Liver (tissue), 9 donors: Measurements from ENCODE around the gene TRPM1. TPM values are rescaled to one million over a fixed set of nuclear protein-coding genes. Genes with fewer than 3 reads are reported as not detected.

Source experiments
- DNase-seq: peaks from one replicate; pipeline ENCODE4 v3.0.0-alpha.2; 2017; ENCODE audit warnings: low spot score
- H3K27ac ChIP-seq, 2 donors: one replicate each; pipeline ENCODE4 v1.7.0; 2013; ENCODE audit warnings: inconsistent platforms in 2 of 2, low read length in 2 of 2, control low read depth in 1 of 2, low read depth in 1 of 2, mild to moderate bottlenecking in 1 of 2
- H3K27me3 ChIP-seq, 4 donors: one replicate each; pipeline versions ENCODE4 v1.6.1 to v1.7.0; 2013; ENCODE audit warnings: low read length in 3 of 4, inconsistent platforms in 1 of 4, mild to moderate bottlenecking in 1 of 4, moderate library complexity in 1 of 4; ENCODE audit not compliant: control insufficient read depth in 4 of 4, insufficient read depth in 4 of 4
- H3K36me3 ChIP-seq, 4 donors: one replicate each; pipeline versions ENCODE4 v1.6.1 to v1.7.0; 2013; ENCODE audit warnings: low read length in 3 of 4, mild to moderate bottlenecking in 3 of 4, low read depth in 1 of 4, moderate library complexity in 1 of 4; ENCODE audit not compliant: control insufficient read depth in 4 of 4, insufficient read depth in 3 of 4
- H3K4me1 ChIP-seq, 4 donors: one replicate each; pipeline versions ENCODE4 v1.6.1 to v1.7.0; 2013; ENCODE audit warnings: low read length in 3 of 4, mild to moderate bottlenecking in 3 of 4, moderate library complexity in 1 of 4; ENCODE audit not compliant: control insufficient read depth in 4 of 4, insufficient read depth in 4 of 4
- H3K4me3 ChIP-seq, 3 donors: one replicate each; pipeline versions ENCODE4 v1.6.1 to v1.7.0; 2013; ENCODE audit warnings: low read length in 3 of 3, control low read depth in 1 of 3, low read depth in 1 of 3, mild to moderate bottlenecking in 1 of 3
- H3K9ac ChIP-seq, 2 donors: one replicate each; pipeline ENCODE4 v1.7.0; 2013; ENCODE audit warnings: low read length in 2 of 2, mild to moderate bottlenecking in 2 of 2, moderate library complexity in 2 of 2, control low read depth in 1 of 2, low read depth in 1 of 2
- H3K9me3 ChIP-seq, 4 donors: one replicate each; pipeline versions ENCODE4 v1.6.1 to v1.7.0; 2013; ENCODE audit warnings: low read length in 3 of 4; ENCODE audit not compliant: control insufficient read depth in 4 of 4
- ATF3 ChIP-seq: IDR thresholded peaks from 2 replicates; pipeline ENCODE4 v1.6.1; 2016; ENCODE audit warnings: antibody characterized with exemption
- CTCF ChIP-seq: fragments of 150-350 bp; IDR thresholded peaks from 2 replicates; pipeline ENCODE4 v1.5.1; 2017; ENCODE audit warnings: improper control_type of control experiment, low read depth, low read length; ENCODE audit not compliant: missing input control
- EGR1 ChIP-seq, 2 donors: IDR thresholded peaks; 2 replicates each; pipeline ENCODE4 v1.6.1; 2016 to 2018; ENCODE audit warnings: antibody characterized with exemption in 2 of 2, low read depth in 2 of 2
- FOXA1 ChIP-seq: IDR thresholded peaks from 2 replicates; pipeline ENCODE4 v1.6.1; 2016; ENCODE audit warnings: antibody characterized with exemption
- GABPA ChIP-seq, 2 donors: IDR thresholded peaks in 1 of 2; conservative IDR thresholded peaks in 1 of 2; 2 replicates each; pipeline ENCODE4 v1.6.1; 2016; ENCODE audit warnings: antibody characterized with exemption in 2 of 2, mild to moderate bottlenecking in 1 of 2, moderate library complexity in 1 of 2
- HNF4A ChIP-seq, 2 donors: conservative IDR thresholded peaks; 2 replicates each; pipeline ENCODE4 v1.6.1; 2016; ENCODE audit warnings: antibody characterized with exemption in 2 of 2, mild to moderate bottlenecking in 2 of 2
- HNF4G ChIP-seq: IDR thresholded peaks from 2 replicates; pipeline ENCODE4 v1.6.1; 2016; ENCODE audit warnings: antibody characterized with exemption
- JUND ChIP-seq, 2 donors: IDR thresholded peaks; 2 replicates each; pipeline ENCODE4 v1.6.1; 2016; ENCODE audit warnings: antibody characterized with exemption in 2 of 2
- MAX ChIP-seq: IDR thresholded peaks from 2 replicates; pipeline ENCODE4 v1.6.1; 2016; ENCODE audit warnings: antibody characterized with exemption
- NR2F2 ChIP-seq: IDR thresholded peaks from 2 replicates; pipeline ENCODE4 v1.6.1; 2016; ENCODE audit warnings: antibody characterized with exemption
- RAD21 ChIP-seq, 2 donors: IDR thresholded peaks; 2 replicates each; pipeline ENCODE4 v1.6.1; 2016; ENCODE audit warnings: antibody characterized with exemption in 2 of 2, mild to moderate bottlenecking in 2 of 2
- REST ChIP-seq: IDR thresholded peaks from 2 replicates; pipeline ENCODE4 v1.6.1; 2016; ENCODE audit warnings: antibody characterized with exemption, mild to moderate bottlenecking
- RXRA ChIP-seq, 2 donors: IDR thresholded peaks; 2 replicates each; pipeline ENCODE4 v1.6.1; 2017 to 2018; ENCODE audit warnings: antibody characterized with exemption in 2 of 2, mild to moderate bottlenecking in 1 of 2
- TAF1 ChIP-seq: conservative IDR thresholded peaks from 2 replicates; pipeline ENCODE4 v1.6.1; 2016; ENCODE audit warnings: antibody characterized with exemption, mild to moderate bottlenecking
- YY1 ChIP-seq: IDR thresholded peaks from 2 replicates; pipeline ENCODE4 v1.6.1; 2016; ENCODE audit warnings: antibody characterized with exemption, mild to moderate bottlenecking
- WGBS: extraction: QIAGEN DNeasy Blood & Tissue Kit; methylation state at CpG from one replicate; pipeline ENCODE4 v1.1.7; 2013; 5-methylcytosine and 5-hydroxymethylcytosine counted together
- polyA plus RNA-seq, 2 donors: library from polyadenylated mRNA; stranded (reverse) in 1 of 2; unstranded in 1 of 2; fragments of 200-250 nt in 1 of 2; fragments of >200 nt in 1 of 2; fragmentation: Nextera tagmentation in 1 of 2; extraction: Ambion mirVana in 1 of 2; gene quantifications; one replicate each; pipeline versions ENCODE4 v1.2.1 to v1.2.3, GENCODE V29; 2013 to 2015
- total RNA-seq, 2 donors: library from RNA; depleted of rRNA; stranded (reverse); fragments of >200 nt; gene quantifications; one replicate each; pipeline ENCODE4 v1.2.3, GENCODE V29; 2014
- donor health status: healthy.
- donor health status: healthy.
- donor health status: healthy.
- donor health status: healthy.
- donor health status: healthy.

Gene TRPM1
- total and polyA plus RNA-seq, 4 donors: not detected

GRCh38 chr15:30992249-30992864, 109.2 kb downstream of the TRPM1 start:
- Histone ChIP-seq H3K9me3 (no peaks in the 10 kb centered on the region), H3K9ac (peak overlapping the region; percentile 87 to 96), H3K27me3 (no peaks in the 10 kb centered on the region), H3K4me1 (peaks cover 0 to 23% (median 17%) of the 10 kb centered on the region in 4 donors), H3K36me3 (no peaks in the 10 kb centered on the region), H3K27ac (peak overlapping the region; percentile 87 to 98), H3K4me3 (peak overlapping the region; percentile 65 to 97 (median 96))
- TF ChIP-seq YY1 (no peak), GABPA (IDR thresholded peaks at IDR 0.05 in 1 of 2, conservative IDR thresholded peaks at IDR 0.05 in 1 of 2) (no peak), JUND (IDR thresholded peaks at IDR 0.05) (no peak), NR2F2 (peak; percentile 4), MAX (no peak), HNF4G (no peak), RAD21 (IDR thresholded peaks at IDR 0.05) (peak in 1 of 2 donors; percentile 5)
- no peak for DNase-seq
- 73% methylated on average over 7 of the region's 7 CpGs for WGBS

- H3K27me3 ChIP-seq: no peaks in the 10 kb centered on the region
- H3K36me3 ChIP-seq: peaks cover 0 to 2% (median 0%) of the 10 kb centered on the region in 4 donors
- no peaks in the 10 kb centered on the region for H3K9me3 ChIP-seq
- peaks cover 2 to 31% (median 24%) of the 10 kb centered on the region in 4 donors for H3K4me1 ChIP-seq
- DNase-seq: peak; percentile 80
- H3K4me3 ChIP-seq: peak within 1 kb of the TSS; percentile 65 to 97 (median 96)
- peak within 1 kb of the TSS; percentile 87 to 99 for H3K9ac ChIP-seq
- WGBS: 1% methylated on average over 114 of the region's 114 CpGs
- peak; percentile 87 for TF ChIP-seq REST
- TF ChIP-seq RXRA (IDR thresholded peaks at IDR 0.05): peak in 1 of 2 donors; percentile 55
- TF ChIP-seq TAF1: peak; percentile 85
- TF ChIP-seq NR2F2: peak; percentile 54
- TF ChIP-seq FOXA1: no peak
- TF ChIP-seq YY1: peak; percentile 50
- TF ChIP-seq EGR1 (IDR thresholded peaks at IDR 0.05; ENCODE audit: low read depth in 2 of 2): no peak
- TF ChIP-seq JUND (IDR thresholded peaks at IDR 0.05): no peak
- TF ChIP-seq HNF4A (conservative IDR thresholded peaks at IDR 0.05): peak; percentile 9 to 26
- TF ChIP-seq RAD21 (IDR thresholded peaks at IDR 0.05): peak in 1 of 2 donors; percentile 14
- no peak for TF ChIP-seq CTCF
- TF ChIP-seq ATF3: no peak
- peak within 1 kb of the TSS; percentile 87 to 98 for H3K27ac ChIP-seq
These were observed 110.0 kb downstream of the TRPM1 start, which contains the start of gene MTMR10 for GRCh38 chr15:30991255-30992235. MTMR10 (minus strand) TSS chr15:30991628; CDS start chr15:30991506, 122 bp downstream.
